ENCODE data around the gene NEK4.

Gene NEK4

GRCh38 chr3:52779837-52780585 is 9.3 kb upstream of the NEK4 start:
- no peaks in the 10 kb centered on the region for H3K36me3 ChIP-seq (replicated peaks; ENCODE audit: insufficient read depth, low read length)
- H3K79me2 ChIP-seq (ENCODE audit: low read length), result no peaks in the 10 kb centered on the region
- no peaks in the 10 kb centered on the region for H3F3A ChIP-seq (ENCODE audit: insufficient read depth, low read length)
- no peaks in the 10 kb centered on the region for H4K20me1 ChIP-seq (ENCODE audit: insufficient read depth, low read length)
- H3K4me1 ChIP-seq (ENCODE audit: low read length), result no peaks in the 10 kb centered on the region
- no peak for DNase-seq
- no peaks in the 10 kb centered on the region for H3K27me3 ChIP-seq (replicated peaks; ENCODE audit: insufficient read depth, low read length)
- H3K27ac ChIP-seq (ENCODE audit: low read length), result no peak overlapping the region
- no peak overlapping the region for H2AFZ ChIP-seq (ENCODE audit: low read length)
- no peak overlapping the region for H3K4me3 ChIP-seq (ENCODE audit: low read length)
- no peak overlapping the region for H3K4me2 ChIP-seq (ENCODE audit: low read depth, low read length)
- TF ChIP-seq EZH2 (optimal IDR thresholded peaks at IDR 0.05; ENCODE audit: low read depth, low read length), result no peak
- TF ChIP-seq CTCF (IDR thresholded peaks at IDR 0.05; ENCODE audit: low read length), result no peak
- no peak for TF ChIP-seq EZH2phosphoT487 (IDR thresholded peaks at IDR 0.05; ENCODE audit: low read length)
- no peak overlapping the region for H3K9ac ChIP-seq (ENCODE audit: low read length)
- H3K9me2 ChIP-seq (replicated peaks; ENCODE audit: insufficient read depth, low read length), result no peaks in the 10 kb centered on the region
- H3K9me3 ChIP-seq (replicated peaks; ENCODE audit: insufficient read depth, low read length), result no peaks in the 10 kb centered on the region

GRCh38 chr3:52779011-52779836 is 8.5 kb upstream of the NEK4 start:
- Histone ChIP-seq H3K9ac (ENCODE audit: low read length) (no peak overlapping the region), H2AFZ (ENCODE audit: low read length) (no peak overlapping the region; the same call in 1 of the 2 replicates), H3K79me2 (ENCODE audit: low read length) (no peaks in the 10 kb centered on the region), H3K27ac (ENCODE audit: low read length) (no peak overlapping the region), H4K20me1 (ENCODE audit: insufficient read depth, low read length) (no peaks in the 10 kb centered on the region), H3K27me3 (replicated peaks; ENCODE audit: insufficient read depth, low read length) (no peaks in the 10 kb centered on the region), H3K4me1 (ENCODE audit: low read length) (no peaks in the 10 kb centered on the region), H3K9me3 (replicated peaks; ENCODE audit: insufficient read depth, low read length) (no peaks in the 10 kb centered on the region), H3K9me2 (replicated peaks; ENCODE audit: insufficient read depth, low read length) (no peaks in the 10 kb centered on the region), H3K36me3 (replicated peaks; ENCODE audit: insufficient read depth, low read length) (no peaks in the 10 kb centered on the region), H3K4me3 (ENCODE audit: low read length) (no peak overlapping the region), H3F3A (ENCODE audit: insufficient read depth, low read length) (no peaks in the 10 kb centered on the region), H3K4me2 (ENCODE audit: low read depth, low read length) (no peak overlapping the region)
- TF ChIP-seq CTCF (IDR thresholded peaks at IDR 0.05; ENCODE audit: low read length) (no peak), EZH2phosphoT487 (IDR thresholded peaks at IDR 0.05; ENCODE audit: low read length) (no peak), EZH2 (optimal IDR thresholded peaks at IDR 0.05; ENCODE audit: low read depth, low read length) (no peak)
- DNase-seq, result no peak

GRCh38 chr3:52777959-52778805 is 7.4 kb upstream of the NEK4 start:
- no peaks in the 10 kb centered on the region for H3K9me3 ChIP-seq (replicated peaks; ENCODE audit: insufficient read depth, low read length)
- TF ChIP-seq CTCF (IDR thresholded peaks at IDR 0.05; ENCODE audit: low read length), result no peak
- TF ChIP-seq EZH2 (optimal IDR thresholded peaks at IDR 0.05; ENCODE audit: low read depth, low read length), result no peak
- no peak for TF ChIP-seq EZH2phosphoT487 (IDR thresholded peaks at IDR 0.05; ENCODE audit: low read length)
- no peaks in the 10 kb centered on the region for H4K20me1 ChIP-seq (ENCODE audit: insufficient read depth, low read length)
- H3K4me1 ChIP-seq (ENCODE audit: low read length), result no peaks in the 10 kb centered on the region
- no peaks in the 10 kb centered on the region for H3F3A ChIP-seq (ENCODE audit: insufficient read depth, low read length)
- no peaks in the 10 kb centered on the region for H3K27me3 ChIP-seq (replicated peaks; ENCODE audit: insufficient read depth, low read length)
- H3K79me2 ChIP-seq (ENCODE audit: low read length), result no peaks in the 10 kb centered on the region
- H3K9me2 ChIP-seq (replicated peaks; ENCODE audit: insufficient read depth, low read length), result no peaks in the 10 kb centered on the region
- H3K36me3 ChIP-seq (replicated peaks; ENCODE audit: insufficient read depth, low read length), result no peaks in the 10 kb centered on the region
- DNase-seq, result no peak
- H3K27ac ChIP-seq (ENCODE audit: low read length), result no peak overlapping the region
- H3K4me2 ChIP-seq (ENCODE audit: low read depth, low read length), result no peak overlapping the region
- no peak overlapping the region for H2AFZ ChIP-seq (ENCODE audit: low read length)
- no peak overlapping the region for H3K4me3 ChIP-seq (ENCODE audit: low read length)
- no peak overlapping the region for H3K9ac ChIP-seq (ENCODE audit: low read length)

Data from MM.1S (cell line).